Midbrain (tissue), 1 donor: Measurements from ENCODE around the gene CLASP2.
"Not testable (repeated sequence)": the region's sequence is repeated elsewhere in the genome, so short reads cannot be mapped to it uniquely, and the experiment has no call there.

Experiments
- DNase-seq: peaks from one replicate; lab custom pipeline; 2025; lab: John Stamatoyannopoulos, UW

The CLASP2 gene

GRCh38 chr3:33541918-33542317, 176.1 kb downstream of the CLASP2 start:
- DNase-seq: no peak

DNA sequence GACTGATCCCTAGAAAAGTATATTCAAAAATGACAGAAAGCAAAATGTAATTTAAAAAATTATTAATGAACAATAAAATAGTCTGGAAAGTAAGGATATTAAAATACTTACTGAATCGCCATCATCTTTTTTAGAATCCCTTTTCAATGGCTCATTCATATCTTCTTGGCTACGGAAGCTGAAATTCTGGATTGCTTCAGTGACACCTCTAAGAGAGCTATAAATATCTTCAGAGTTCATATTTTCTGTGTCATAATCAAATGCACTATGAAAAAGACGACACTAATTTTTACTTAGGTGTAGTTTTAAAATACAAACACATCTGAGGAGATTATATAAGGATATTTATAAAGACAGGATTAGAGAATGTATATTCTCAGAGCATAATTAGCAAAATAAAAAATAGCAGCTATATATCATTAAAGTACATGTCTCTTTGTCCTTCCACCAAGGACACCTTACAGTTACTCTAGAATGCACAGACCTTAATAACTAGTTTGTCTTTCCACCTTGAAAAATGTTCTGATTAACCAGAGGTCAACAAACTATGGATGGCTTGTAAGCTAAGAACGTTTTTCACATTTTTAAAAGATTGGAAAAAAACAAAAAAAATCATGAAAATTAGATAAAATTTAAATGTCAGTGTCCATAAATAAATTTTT, 179.2 kb downstream of the CLASP2 start:
- no peak for DNase-seq

GRCh38 chr3:33537133-33537532, 180.9 kb downstream of the CLASP2 start:
- no peak for DNase-seq

DNA sequence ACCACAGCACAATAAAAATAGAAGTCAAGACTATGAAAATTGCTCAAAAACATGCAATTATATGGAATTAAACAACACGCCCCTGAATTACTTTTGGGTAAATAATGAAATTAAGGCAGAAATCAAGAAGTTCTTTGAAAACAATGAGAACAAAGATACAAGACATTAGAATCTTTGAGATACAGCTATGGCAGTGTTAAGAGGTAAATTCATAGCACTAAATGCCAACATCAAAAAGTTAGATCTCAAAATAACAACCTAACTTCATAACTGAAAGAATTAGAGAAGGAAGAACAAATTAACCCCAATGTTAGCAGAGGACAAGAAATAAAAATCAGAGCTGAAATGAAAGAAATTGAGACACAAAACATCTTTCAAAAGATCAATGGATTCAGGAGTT, 191.3 kb downstream of the CLASP2 start:
- no peak for DNase-seq

DNA sequence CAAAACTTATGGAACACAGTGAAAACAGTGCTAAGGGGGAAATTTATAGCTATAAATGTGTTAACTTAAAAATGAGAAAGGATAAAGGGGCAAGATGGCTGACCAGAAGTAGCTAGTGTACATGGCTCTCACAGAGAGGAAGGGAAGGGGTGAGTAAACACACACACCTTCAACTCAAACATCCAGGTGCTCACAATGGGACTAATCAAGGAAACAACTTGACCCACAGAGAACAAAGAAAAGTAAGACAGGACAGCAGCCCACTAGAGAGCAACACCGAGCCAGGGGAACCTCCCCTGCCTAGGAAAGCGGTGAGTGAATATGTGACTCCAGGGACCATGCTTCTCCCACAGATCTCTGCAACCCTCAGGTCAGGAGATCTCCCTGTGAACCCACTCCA, 192.8 kb downstream of the CLASP2 start:
- no peak for DNase-seq

DNA sequence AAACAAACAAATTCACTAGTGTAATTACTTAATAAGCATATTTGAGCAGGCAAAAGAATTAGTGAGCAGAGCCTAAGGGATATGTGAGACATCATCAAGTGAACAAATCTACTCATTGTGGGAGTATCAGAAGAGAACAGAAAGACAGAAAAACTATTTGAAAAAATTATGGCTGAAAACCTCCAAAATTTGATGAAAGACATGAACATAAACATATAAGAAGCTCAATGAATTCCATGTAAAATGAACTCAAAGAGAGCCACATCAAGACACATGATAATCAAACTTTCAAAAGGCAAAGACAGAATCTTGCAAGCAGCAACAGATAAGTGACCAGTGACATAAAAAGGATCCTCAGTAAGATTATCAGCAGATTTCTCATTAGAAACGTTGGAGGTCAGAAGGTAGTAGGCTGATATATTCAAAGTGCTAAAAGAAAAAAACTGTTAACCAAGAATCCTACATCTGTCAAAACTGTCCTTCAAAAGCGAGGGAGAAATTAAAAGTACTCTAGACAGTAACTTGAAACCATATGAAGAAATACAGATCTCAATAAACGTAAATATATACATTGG, 194.9 kb downstream of the CLASP2 start:
- no peak for DNase-seq

GRCh38 chr3:33521736-33522135, 196.3 kb downstream of the CLASP2 start:
- no peak for DNase-seq

DNA sequence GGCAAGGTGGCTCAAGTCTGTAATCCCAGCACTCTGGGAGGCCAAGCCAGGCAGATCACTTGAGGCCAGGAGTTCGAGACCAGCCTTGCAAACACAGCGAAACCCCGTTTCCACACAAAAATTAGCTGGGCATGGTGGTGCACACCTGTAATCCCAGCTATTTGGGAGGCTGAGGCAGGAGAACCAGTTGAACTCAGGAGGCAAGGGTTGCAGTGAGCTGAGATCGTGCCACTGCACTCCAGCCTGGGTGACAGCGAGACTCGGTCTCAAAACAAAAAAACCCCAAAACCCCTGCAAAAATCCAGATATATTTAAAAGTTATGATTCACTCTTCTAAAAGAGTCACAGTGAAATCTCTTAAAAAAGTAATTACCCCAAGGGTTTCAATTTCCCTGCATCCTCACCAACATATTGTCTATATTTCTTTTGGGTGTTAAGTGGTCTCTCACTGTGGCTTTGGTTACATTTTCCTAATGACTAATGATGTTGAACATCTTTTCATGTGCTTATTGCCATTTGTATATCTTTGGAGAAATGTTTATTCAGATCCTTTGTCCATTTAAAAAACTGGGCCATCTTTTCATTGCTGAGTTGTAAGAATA, 204.7 kb downstream of the CLASP2 start:
- no peak for DNase-seq

GRCh38 chr3:33505027-33505426, 213.0 kb downstream of the CLASP2 start:
- DNase-seq: no peak

- DNase-seq: no peak
Measured at GRCh38 chr3:33496449-33496848, 221.6 kb downstream of the CLASP2 start.

- no peak for DNase-seq
Measured at GRCh38 chr3:33491721-33492120, 226.3 kb downstream of the CLASP2 start.

DNA sequence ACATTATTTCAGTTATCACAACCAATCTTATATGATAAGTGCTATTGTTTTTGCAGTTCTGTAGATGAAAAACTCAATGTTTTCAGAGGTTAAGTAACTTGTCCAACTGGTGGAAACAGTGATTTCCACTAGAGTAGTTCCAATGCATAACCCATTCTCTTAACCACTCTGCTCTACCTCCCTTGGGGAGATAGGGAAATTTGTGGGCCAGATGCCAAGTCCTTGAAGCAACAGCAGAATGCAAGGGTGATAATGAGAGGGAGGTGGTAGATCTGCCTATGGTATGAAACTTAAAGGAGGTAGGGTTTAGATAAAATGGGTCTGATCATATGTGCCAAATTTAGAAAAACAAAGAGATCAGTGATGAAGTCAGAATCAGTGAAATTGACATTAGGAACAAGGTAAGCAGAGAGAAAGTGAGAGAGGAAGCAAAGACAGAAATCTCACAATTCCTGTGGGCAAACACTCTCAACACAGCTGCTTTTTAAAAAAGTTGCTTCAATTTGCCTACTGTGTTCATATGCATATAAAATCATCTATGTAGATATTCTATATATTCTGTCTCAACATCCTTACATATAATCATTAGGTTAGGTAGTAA, 227.3 kb downstream of the CLASP2 start:
- DNase-seq: no peak

- DNase-seq: no peak
Measured at GRCh38 chr3:33488683-33489082, 229.4 kb downstream of the CLASP2 start.

DNA sequence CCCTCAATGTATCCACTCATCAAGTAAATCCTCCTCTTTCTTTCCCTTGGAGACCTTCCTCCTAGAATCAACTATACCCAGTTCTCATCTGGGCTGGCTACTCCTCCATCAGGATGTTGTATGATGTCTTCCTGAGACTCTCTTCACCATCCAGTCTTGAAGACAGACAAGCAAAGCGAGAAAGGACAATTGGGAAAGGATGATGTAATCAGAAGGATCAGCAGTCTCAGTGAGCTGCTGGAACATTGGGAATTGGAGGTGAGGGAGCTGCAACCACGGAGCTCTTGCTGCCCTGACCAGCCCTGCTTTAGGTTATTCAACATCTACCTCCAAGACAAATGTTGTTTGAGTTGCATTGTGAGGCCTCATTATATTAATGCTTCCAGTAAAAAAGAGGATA, 229.8 kb downstream of the CLASP2 start:
- DNase-seq: no peak

GRCh38 chr3:33482111-33482521, 235.9 kb downstream of the CLASP2 start:
- no peak for DNase-seq

- no peak for DNase-seq
Measured at GRCh38 chr3:33474896-33475295, 243.2 kb downstream of the CLASP2 start.

DNA sequence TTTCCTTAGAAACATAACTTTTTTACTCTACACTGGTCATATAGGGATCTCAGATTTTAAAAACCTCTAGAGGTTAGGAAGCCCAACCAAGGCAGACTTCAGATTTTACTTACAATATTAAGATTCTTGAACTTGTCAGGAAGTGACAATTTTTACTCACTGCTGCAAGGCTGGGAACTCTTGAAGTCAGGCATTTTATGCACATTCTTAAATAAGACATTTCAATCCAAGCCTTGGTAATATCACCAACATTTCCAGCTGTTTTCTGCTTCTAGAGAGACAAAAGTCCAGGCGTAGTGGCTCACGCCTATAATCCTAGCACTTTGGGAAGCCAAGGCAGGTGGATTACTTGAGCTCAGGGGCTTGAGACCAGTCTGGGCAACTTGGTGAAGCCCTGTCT, 244.2 kb downstream of the CLASP2 start:
- no peak for DNase-seq

DNA sequence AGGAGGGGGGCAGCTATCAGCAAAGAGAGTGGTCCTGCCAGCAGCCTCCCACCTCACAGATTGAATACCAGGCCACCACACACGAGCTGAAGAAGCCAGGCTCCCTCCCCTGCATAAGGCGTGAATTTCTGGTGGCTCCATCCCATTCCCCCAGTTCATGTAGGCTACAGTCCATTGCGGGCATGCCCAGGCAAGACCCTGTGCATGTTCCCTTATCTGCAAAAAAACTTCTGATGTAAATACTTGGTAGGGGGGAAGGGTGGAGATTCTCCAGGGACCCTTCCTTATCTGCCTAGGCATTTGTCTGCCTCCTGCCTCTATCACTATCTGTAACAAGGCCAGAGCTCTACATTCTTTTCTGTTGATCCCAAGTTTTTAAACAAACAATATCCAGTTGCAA, 250.3 kb downstream of the CLASP2 start:
- DNase-seq: no peak

DNA sequence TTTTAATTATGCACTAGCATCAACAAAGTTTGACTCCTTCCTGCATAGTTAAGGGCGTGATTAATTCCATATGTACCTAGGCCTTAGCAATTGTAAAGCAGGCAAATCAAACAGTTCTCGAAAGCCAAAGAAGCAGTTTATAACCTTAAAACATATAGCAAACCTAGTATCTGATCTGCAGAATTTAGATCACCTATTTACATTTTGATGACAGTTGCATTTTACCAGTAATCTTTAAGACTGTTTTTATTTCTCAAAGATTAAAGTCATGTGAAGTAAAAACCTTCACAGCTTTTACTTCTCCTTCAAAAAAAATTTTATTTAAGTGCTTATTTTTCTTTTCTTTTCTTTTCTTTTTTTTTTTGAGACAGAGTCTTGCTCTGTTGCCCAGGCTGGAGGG, 257.0 kb downstream of the CLASP2 start:
- DNase-seq: no peak

- not testable (repeated sequence) for DNase-seq
Measured at GRCh38 chr3:33459577-33459976, 258.5 kb downstream of the CLASP2 start.

GRCh38 chr3:33458446-33458845, 259.6 kb downstream of the CLASP2 start:
- DNase-seq: no peak

GRCh38 chr3:33456756-33457155, 261.3 kb downstream of the CLASP2 start:
- DNase-seq: no peak

- no peak for DNase-seq
Measured at GRCh38 chr3:33453331-33453761, 264.7 kb downstream of the CLASP2 start.
